HG03558 (cell line): ENCODE measurements around the gene HOXB8.

Source experiments
- ATAC-seq: cut with Tn5 transposase; IDR thresholded peaks from one replicate; pipeline ENCODE4 v1.9.1; 2021; ENCODE audit warnings: moderate number of reproducible peaks; ENCODE audit not compliant: unreplicated experiment; ENCODE audit errors: extremely low read depth

HOXB8 gene

GRCh38 chr17:48587276-48588073 is 27.6 kb downstream of the HOXB8 start:
- ATAC-seq = no peak

GRCh38 chr17:48586355-48587258 is 28.5 kb downstream of the HOXB8 start:
- ATAC-seq = no peak

GRCh38 chr17:48584223-48584741 is 30.8 kb downstream of the HOXB8 start:
- no peak for ATAC-seq

GRCh38 chr17:48583708-48584222 is 31.3 kb downstream of the HOXB8 start:
- ATAC-seq = no peak

- ATAC-seq = no peak
Measured at GRCh38 chr17:48582750-48583069, 32.4 kb downstream of the HOXB8 start.

- ATAC-seq = no peak
Measured at GRCh38 chr17:48579760-48580554, 35.1 kb downstream of the HOXB8 start.

GRCh38 chr17:48579471-48579759 is 35.7 kb downstream of the HOXB8 start:
- no peak for ATAC-seq

GRCh38 chr17:48578616-48579470 is 36.2 kb downstream of the HOXB8 start:
- no peak for ATAC-seq

GRCh38 chr17:48577946-48578615 is 37.0 kb downstream of the HOXB8 start, which contains the start of gene HOXB4:
Gene HOXB4 (minus strand): TSS chr17:48578350. CDS start chr17:48578319, 31 bp downstream.
- no peak for ATAC-seq

- no peak for ATAC-seq
Measured at GRCh38 chr17:48577330-48577945, 37.7 kb downstream of the HOXB8 start.

- no peak for ATAC-seq
Measured at GRCh38 chr17:48576479-48577309, 38.4 kb downstream of the HOXB8 start.

GRCh38 chr17:48575673-48576478 is 39.2 kb downstream of the HOXB8 start:
- ATAC-seq = no peak

GRCh38 chr17:48575066-48575582 is 40.0 kb downstream of the HOXB8 start:
- ATAC-seq = no peak

- no peak for ATAC-seq
Measured at GRCh38 chr17:48574505-48575065, 40.5 kb downstream of the HOXB8 start.

- ATAC-seq = no peak
Measured at GRCh38 chr17:48571826-48572417, 43.2 kb downstream of the HOXB8 start.
